Lower lobe of right lung (tissue), 2 donors: ENCODE data around the gene RASSF4. TPM values are rescaled to one million over a fixed set of nuclear protein-coding genes. Genes with fewer than 3 reads are reported as not detected.

Experiments used
- ATAC-seq, 2 donors: fragments of 200-7000 bp; cut with Tn5 transposase; one replicate each; pipeline ENCODE4 v1.9.1; 2020 to 2022; ENCODE audit warnings: mild to moderate bottlenecking in 2 of 2, moderate library complexity in 2 of 2
- DNase-seq: peaks from one replicate; pipeline ENCODE4 v3.0.0-alpha.2; 2020
- H3K27ac ChIP-seq: fragments of 200-600 bp; one replicate; pipeline ENCODE4 v1.8.0; 2022
- H3K27me3 ChIP-seq: fragments of 200-600 bp; one replicate; pipeline ENCODE4 v1.8.0; 2022; ENCODE audit warnings: low read depth
- H3K36me3 ChIP-seq: fragments of 200-600 bp; one replicate; pipeline ENCODE4 v1.8.0; 2022; ENCODE audit warnings: mild to moderate bottlenecking
- H3K4me1 ChIP-seq: fragments of 200-600 bp; one replicate; pipeline ENCODE4 v1.8.0; 2022
- H3K4me3 ChIP-seq: fragments of 200-600 bp; one replicate; pipeline ENCODE4 v1.8.0; 2022; ENCODE audit warnings: mild to moderate bottlenecking
- H3K9me3 ChIP-seq: fragments of 200-600 bp; one replicate; pipeline ENCODE4 v1.8.0; 2022
- intact Hi-C: fragments of 100-400 bp; cut with DNase I; formaldehyde crosslinking; loops from one replicate; pipeline ENCODE4 v1.11.0; 2022
- total RNA-seq: library from RNA; stranded (reverse); fragmentation: NEBNext Ultra II Directional; extraction: Animal tissue kit (Norgen Biotek cat#: 25700); gene quantifications from one replicate; pipeline ENCODE4 v1.2.1, GENCODE V29; 2021
- TF ChIP-seq, protein P1 (sequence below): fragments of 200-600 bp; IDR thresholded peaks from one replicate; pipeline ENCODE4 v1.8.0; 2022; ENCODE audit warnings: antibody characterized with exemption, mild to moderate bottlenecking
- donor health status: DM: no; HTN: yes; CAD: no; lungs with severe emphysema.

The RASSF4 gene
- total RNA-seq, 1 donor from 2014 or later, result 49.0 TPM

DNA sequence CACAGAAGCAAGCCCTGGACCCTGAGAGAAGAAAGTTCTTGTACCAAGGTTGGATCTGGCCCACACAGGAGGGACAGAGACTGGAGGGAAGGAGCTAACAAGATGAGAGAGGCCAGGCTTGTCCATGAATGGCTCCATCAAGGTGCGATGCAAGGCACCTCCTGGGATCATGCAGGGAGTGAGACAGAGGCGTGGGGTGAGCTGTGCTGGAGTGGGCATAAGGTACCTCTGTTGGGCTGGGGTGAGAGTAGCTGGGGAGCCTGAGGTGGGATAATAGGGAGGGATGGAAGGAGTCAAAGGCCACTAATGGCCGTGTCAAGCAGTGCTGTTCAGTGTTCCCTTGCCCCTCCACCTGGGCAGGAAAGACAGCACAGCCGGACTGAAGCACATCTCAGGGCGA, 38.5 kb upstream of the RASSF4 start:
- DNase-seq, result no peak
- Histone ChIP-seq H3K36me3 (no peaks in the 10 kb centered on the region), H3K4me3 (no peak overlapping the region), H3K9me3 (no peaks in the 10 kb centered on the region), H3K4me1 (no peaks in the 10 kb centered on the region), H3K27ac (no peak overlapping the region), H3K27me3 (no peaks in the 10 kb centered on the region)
- TF ChIP-seq, protein P1, sequence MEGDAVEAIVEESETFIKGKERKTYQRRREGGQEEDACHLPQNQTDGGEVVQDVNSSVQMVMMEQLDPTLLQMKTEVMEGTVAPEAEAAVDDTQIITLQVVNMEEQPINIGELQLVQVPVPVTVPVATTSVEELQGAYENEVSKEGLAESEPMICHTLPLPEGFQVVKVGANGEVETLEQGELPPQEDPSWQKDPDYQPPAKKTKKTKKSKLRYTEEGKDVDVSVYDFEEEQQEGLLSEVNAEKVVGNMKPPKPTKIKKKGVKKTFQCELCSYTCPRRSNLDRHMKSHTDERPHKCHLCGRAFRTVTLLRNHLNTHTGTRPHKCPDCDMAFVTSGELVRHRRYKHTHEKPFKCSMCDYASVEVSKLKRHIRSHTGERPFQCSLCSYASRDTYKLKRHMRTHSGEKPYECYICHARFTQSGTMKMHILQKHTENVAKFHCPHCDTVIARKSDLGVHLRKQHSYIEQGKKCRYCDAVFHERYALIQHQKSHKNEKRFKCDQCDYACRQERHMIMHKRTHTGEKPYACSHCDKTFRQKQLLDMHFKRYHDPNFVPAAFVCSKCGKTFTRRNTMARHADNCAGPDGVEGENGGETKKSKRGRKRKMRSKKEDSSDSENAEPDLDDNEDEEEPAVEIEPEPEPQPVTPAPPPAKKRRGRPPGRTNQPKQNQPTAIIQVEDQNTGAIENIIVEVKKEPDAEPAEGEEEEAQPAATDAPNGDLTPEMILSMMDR, result no peak
- intact Hi-C loops, result no loop called here
- no peak for ATAC-seq

DNA sequence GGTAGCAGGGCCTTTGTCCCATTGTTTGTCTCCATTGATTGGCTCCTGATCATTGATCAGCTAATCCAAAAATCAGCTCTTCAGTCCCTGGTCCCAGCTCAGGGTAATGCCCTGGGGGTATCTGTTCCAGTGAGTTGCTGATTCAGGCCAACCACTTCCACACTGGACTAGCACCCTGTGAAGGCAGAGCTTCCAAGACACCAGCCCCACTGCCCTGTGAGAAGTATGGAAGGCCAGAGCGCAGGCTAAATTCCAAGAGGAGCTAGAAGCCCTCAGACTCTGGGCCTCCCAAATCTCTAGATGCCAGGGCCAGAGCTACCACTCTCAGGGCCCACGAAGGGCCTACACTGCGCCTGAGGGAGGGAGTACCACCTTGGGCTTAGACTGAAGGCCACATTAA, 38.1 kb upstream of the RASSF4 start:
- Histone ChIP-seq H3K27ac (no peak overlapping the region), H3K4me3 (no peak overlapping the region), H3K9me3 (no peaks in the 10 kb centered on the region), H3K27me3 (no peaks in the 10 kb centered on the region), H3K4me1 (no peaks in the 10 kb centered on the region), H3K36me3 (no peaks in the 10 kb centered on the region)
- TF ChIP-seq, protein P1, result no peak
- ATAC-seq (no peak), DNase-seq (no peak)
- intact Hi-C loops, result no loop called here

DNA sequence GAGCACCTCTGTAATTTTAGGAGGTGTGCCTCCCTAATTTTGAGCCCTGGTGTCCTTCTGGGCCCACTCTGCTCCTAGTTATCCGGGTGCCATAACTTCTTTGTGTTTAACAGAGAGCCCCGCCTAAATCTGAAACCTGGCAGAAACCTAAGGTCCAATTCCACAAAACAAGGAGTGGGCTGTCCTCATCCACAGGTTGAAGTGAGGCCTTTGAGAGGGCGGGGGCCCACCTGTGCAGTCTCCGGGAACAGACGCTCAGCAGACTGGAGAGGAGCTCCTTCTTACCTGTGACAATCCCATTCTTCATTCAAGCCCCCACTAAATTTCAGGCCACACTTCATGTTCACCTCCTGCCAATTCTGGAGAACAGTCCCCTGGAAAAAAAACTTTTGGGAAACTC, 37.6 kb upstream of the RASSF4 start:
- TF ChIP-seq, protein P1, result no peak

DNA sequence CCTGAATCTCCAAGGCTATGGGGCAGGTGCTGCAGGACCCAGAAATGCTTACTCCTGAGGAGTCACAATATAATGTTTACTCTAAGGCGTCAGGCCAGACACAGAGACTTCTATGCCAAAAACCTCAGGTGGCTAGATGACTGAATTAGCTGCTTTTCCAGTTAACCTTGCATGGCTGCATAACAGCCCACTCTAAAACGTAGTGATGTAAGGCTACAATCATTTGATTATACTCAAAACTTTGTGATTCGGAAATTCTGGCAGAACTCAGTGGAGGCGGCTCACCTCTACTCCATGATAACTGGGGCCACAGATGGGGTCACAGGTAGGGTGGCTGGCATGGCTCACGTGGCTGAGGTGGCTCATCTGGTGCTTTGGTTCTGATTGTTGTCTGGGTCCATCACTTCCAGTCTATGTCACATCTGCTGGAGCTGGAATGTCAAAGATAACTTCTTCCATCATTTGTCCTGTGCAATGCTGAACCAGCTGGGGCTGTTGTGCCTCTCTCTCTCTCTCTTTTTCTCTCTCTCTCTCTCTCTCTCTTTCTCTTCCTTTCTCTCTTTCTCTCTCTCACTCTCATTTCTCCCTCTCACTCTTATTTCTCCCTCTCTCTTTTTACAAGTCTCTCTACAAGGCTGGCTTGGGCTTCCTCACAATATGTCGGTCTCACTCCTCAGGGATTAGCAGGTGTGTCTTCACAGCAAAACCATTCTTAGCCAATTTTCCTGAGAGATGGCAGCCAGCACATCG, 36.6 kb upstream of the RASSF4 start:
- TF ChIP-seq, protein P1, result no peak
- H3K4me3 ChIP-seq, result no peak overlapping the region
- intact Hi-C loops, result no loop called here
- no peaks in the 10 kb centered on the region for H3K9me3 ChIP-seq
- H3K27ac ChIP-seq, result no peak overlapping the region
- no peak for DNase-seq
- H3K27me3 ChIP-seq, result no peaks in the 10 kb centered on the region
- ATAC-seq, result no peak
- no peaks in the 10 kb centered on the region for H3K4me1 ChIP-seq
- H3K36me3 ChIP-seq, result no peaks in the 10 kb centered on the region

More for the DNA sequence above, 37.6 kb upstream of the RASSF4 start:
- DNase-seq (no peak), ATAC-seq (no peak)
- intact Hi-C loops, result no loop called here
- H3K27ac ChIP-seq, result no peak overlapping the region
- H3K36me3 ChIP-seq, result no peaks in the 10 kb centered on the region
- H3K9me3 ChIP-seq, result no peaks in the 10 kb centered on the region
- no peaks in the 10 kb centered on the region for H3K27me3 ChIP-seq
- H3K4me1 ChIP-seq, result no peaks in the 10 kb centered on the region
- no peak overlapping the region for H3K4me3 ChIP-seq

DNA sequence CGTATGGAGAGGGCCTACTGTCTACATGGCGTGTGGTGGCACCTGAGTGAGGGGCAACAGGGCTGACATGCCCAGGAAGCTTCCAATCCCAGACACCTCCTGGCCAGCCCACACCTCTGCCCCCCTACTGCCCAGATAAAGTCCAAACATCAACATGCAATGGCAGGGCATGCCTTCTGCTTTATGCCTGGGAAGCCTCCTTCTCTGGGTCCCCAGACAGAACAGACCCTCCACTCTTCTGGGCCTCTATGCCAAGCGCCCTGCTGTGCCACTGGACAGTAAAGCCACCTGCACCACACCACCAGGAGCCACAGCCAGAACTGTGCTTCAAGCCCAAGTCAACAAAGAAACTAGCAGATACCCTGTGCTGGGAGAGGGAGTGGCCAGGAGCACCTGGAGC, 36.0 kb upstream of the RASSF4 start:
- no peak for DNase-seq
- Histone ChIP-seq H3K27me3 (no peaks in the 10 kb centered on the region), H3K4me3 (no peak overlapping the region), H3K27ac (no peak overlapping the region), H3K4me1 (no peaks in the 10 kb centered on the region), H3K9me3 (no peaks in the 10 kb centered on the region), H3K36me3 (no peaks in the 10 kb centered on the region)
- TF ChIP-seq, protein P1, result no peak
- ATAC-seq, result no peak
- intact Hi-C loops, result no loop called here
